HT1080 (cell line): ENCODE results near the gene EXOSC7. TPM values are rescaled to one million over a fixed set of nuclear protein-coding genes. Genes with fewer than 3 reads are reported as not detected.

Experiments used
- DNase-seq: peaks from one replicate; pipeline ENCODE4 v3.0.0-alpha.2; 2015; ENCODE audit warnings: low read depth
- total RNA-seq: library from RNA; depleted of rRNA; stranded (reverse); fragments of >200 nt; shearing (Covaris generic); gene quantifications from 2 replicates; pipeline ENCODE4 v1.2.3, GENCODE V29; 2014

The EXOSC7 gene
- total RNA-seq, 1 experiment from 2014 or later = 71.0 TPM

- DNase-seq = no peak
Observed at GRCh38 chr3:44992555-44993470, 16.8 kb downstream of the EXOSC7 start.

- no peak for DNase-seq
Observed at GRCh38 chr3:44993471-44994205, 17.6 kb downstream of the EXOSC7 start.

GRCh38 chr3:44995142-44995770, 19.2 kb downstream of the EXOSC7 start:
- DNase-seq = no peak

- no peak for DNase-seq
Observed at GRCh38 chr3:44996556-44996969, 20.5 kb downstream of the EXOSC7 start.

- DNase-seq = no peak
Observed at GRCh38 chr3:44999782-45000181, 23.7 kb downstream of the EXOSC7 start.

- no peak for DNase-seq
Observed at GRCh38 chr3:45000823-45001222, 24.8 kb downstream of the EXOSC7 start.

- DNase-seq = no peak
Observed at GRCh38 chr3:45001738-45002137, 25.7 kb downstream of the EXOSC7 start.

GRCh38 chr3:45002139-45002660, 26.2 kb downstream of the EXOSC7 start:
- no peak for DNase-seq

- no peak for DNase-seq
Observed at GRCh38 chr3:45002720-45003119, 26.7 kb downstream of the EXOSC7 start.

- DNase-seq = no peak
Observed at GRCh38 chr3:45003406-45003805, 27.4 kb downstream of the EXOSC7 start.

- no peak for DNase-seq
Observed at GRCh38 chr3:45003859-45004258, 27.8 kb downstream of the EXOSC7 start.

GRCh38 chr3:45007091-45007490, 31.0 kb downstream of the EXOSC7 start:
- no peak for DNase-seq

GRCh38 chr3:45008117-45008516, 32.1 kb downstream of the EXOSC7 start:
- DNase-seq = no peak

- DNase-seq = no peak
Observed at GRCh38 chr3:45009868-45010267, 33.8 kb downstream of the EXOSC7 start.

GRCh38 chr3:45010811-45011333, 34.8 kb downstream of the EXOSC7 start:
- DNase-seq = no peak

- DNase-seq = no peak
Observed at GRCh38 chr3:45011756-45012508, 35.9 kb downstream of the EXOSC7 start.

GRCh38 chr3:45012577-45012976, 36.5 kb downstream of the EXOSC7 start:
- no peak for DNase-seq

GRCh38 chr3:45016916-45017315, 40.9 kb downstream of the EXOSC7 start:
- DNase-seq = no peak

- DNase-seq = no peak
Observed at GRCh38 chr3:45017821-45018220, 41.8 kb downstream of the EXOSC7 start.

- no peak for DNase-seq
Observed at GRCh38 chr3:45020534-45020933, 44.5 kb downstream of the EXOSC7 start.
